Transverse colon (tissue), 3 donors: ENCODE data around the gene GRM4.

ENCODE experiments used
- CTCF ChIP-seq, 5 experiments: fragments of 200-600 bp in 3 of 5; fragments of 450-650 bp in 2 of 5; sonication (generic) in 3 of 5; IDR thresholded peaks; 1 replicate in 2 of 5; 2 replicates in 3 of 5; pipeline ENCODE4 v1.5.1; 2016 to 2017; ENCODE audit warnings: antibody characterized with exemption in 5 of 5, inconsistent platforms in 3 of 5, mild to moderate bottlenecking in 2 of 5, moderate library complexity in 1 of 5
- POLR2A ChIP-seq: fragments of 450-650 bp; IDR thresholded peaks from one replicate; pipeline ENCODE4 v1.6.1; 2016; ENCODE audit warnings: antibody characterized with exemption, mild to moderate bottlenecking, moderate library complexity

- TF ChIP-seq CTCF (IDR thresholded peaks at IDR 0.05) (no peak), POLR2A (no peak)
Observed at GRCh38 chr6:34159844-34160243, 14.0 kb upstream of the GRM4 start.
